ENCODE data around the gene LAYN. TPM values are rescaled to one million over a fixed set of nuclear protein-coding genes. Genes with fewer than 3 reads are reported as not detected.

Gene LAYN
- total RNA-seq, 1 experiment from 2014 or later, result 0.79 TPM

- no peak overlapping the region for H3K4me3 Mint-ChIP-seq (ENCODE audit: unreplicated experiment)
- CTCF ChIA-PET, result no interaction called here
- H3K36me3 Mint-ChIP-seq (ENCODE audit: insufficient read depth, unreplicated experiment), result no peaks in the 10 kb centered on the region
- H3K27ac Mint-ChIP-seq (ENCODE audit: unreplicated experiment), result no peak overlapping the region
- intact Hi-C loops (cut with micrococcal nuclease; ENCODE audit: unreplicated experiment), result no loop called here
- no peak for TF ChIP-seq CTCF (IDR thresholded peaks at IDR 0.05; ENCODE audit: insufficient read depth in 1 of 2, low read depth in 1 of 2, low read length in 1 of 2, severe bottlenecking in 1 of 2, unreplicated experiment in 1 of 2)
- H3K4me1 Mint-ChIP-seq (ENCODE audit: low read depth, unreplicated experiment), result peaks cover 7% of the 10 kb centered on the region
- BruUV-seq (replicated peaks), result no TSS peak
- no peaks in the 10 kb centered on the region for H3K27me3 Mint-ChIP-seq (ENCODE audit: insufficient read depth, unreplicated experiment)
- Histone ChIP-seq H3K27me3 (replicated peaks; ENCODE audit: control insufficient read depth, insufficient read depth, low read length) (no peaks in the 10 kb centered on the region), H3K4me1 (0 out of 2 replicates have a peak, but pooled peaks cover 10% of the 10 kb centered on the region), H3K36me3 (ENCODE audit: control insufficient read depth, insufficient read depth, low read length) (no peaks in the 10 kb centered on the region), H3K4me3 (ENCODE audit: low read depth, low read length) (no peak overlapping the region), H3K9me3 (no peaks in the 10 kb centered on the region)
- no peaks in the 10 kb centered on the region for H3K9me3 Mint-ChIP-seq (ENCODE audit: unreplicated experiment)
- POLR2A ChIA-PET, result no interaction called here
- no peak for DNase-seq
Observed at GRCh38 chr11:111542606-111543275, 2.2 kb downstream of the LAYN start.

GRCh38 chr11:111548525-111548924 lies 8.0 kb downstream of the LAYN start:
- Mint-ChIP-seq H3K4me3 (ENCODE audit: unreplicated experiment) (no peak overlapping the region), H3K9me3 (ENCODE audit: unreplicated experiment) (no peaks in the 10 kb centered on the region), H3K36me3 (ENCODE audit: insufficient read depth, unreplicated experiment) (no peaks in the 10 kb centered on the region), H3K4me1 (ENCODE audit: low read depth, unreplicated experiment) (no peaks in the 10 kb centered on the region), H3K27ac (ENCODE audit: unreplicated experiment) (no peak overlapping the region), H3K27me3 (ENCODE audit: insufficient read depth, unreplicated experiment) (no peaks in the 10 kb centered on the region)
- TF ChIP-seq CTCF (IDR thresholded peaks at IDR 0.05; ENCODE audit: insufficient read depth in 1 of 2, low read depth in 1 of 2, low read length in 1 of 2, severe bottlenecking in 1 of 2, unreplicated experiment in 1 of 2), result no peak
- Histone ChIP-seq H3K4me3 (ENCODE audit: low read depth, low read length) (no peak overlapping the region), H3K4me1 (0 out of 2 replicates have a peak, but pooled peaks cover 5% of the 10 kb centered on the region), H3K27me3 (replicated peaks; ENCODE audit: control insufficient read depth, insufficient read depth, low read length) (no peaks in the 10 kb centered on the region), H3K36me3 (ENCODE audit: control insufficient read depth, insufficient read depth, low read length) (no peaks in the 10 kb centered on the region), H3K9me3 (no peaks in the 10 kb centered on the region)
- ChIA-PET CTCF (no interaction called here), POLR2A (no interaction called here)
- BruUV-seq (replicated peaks), result no TSS peak
- no peak for DNase-seq
- intact Hi-C loops (cut with micrococcal nuclease; ENCODE audit: unreplicated experiment), result no loop called here

DNA sequence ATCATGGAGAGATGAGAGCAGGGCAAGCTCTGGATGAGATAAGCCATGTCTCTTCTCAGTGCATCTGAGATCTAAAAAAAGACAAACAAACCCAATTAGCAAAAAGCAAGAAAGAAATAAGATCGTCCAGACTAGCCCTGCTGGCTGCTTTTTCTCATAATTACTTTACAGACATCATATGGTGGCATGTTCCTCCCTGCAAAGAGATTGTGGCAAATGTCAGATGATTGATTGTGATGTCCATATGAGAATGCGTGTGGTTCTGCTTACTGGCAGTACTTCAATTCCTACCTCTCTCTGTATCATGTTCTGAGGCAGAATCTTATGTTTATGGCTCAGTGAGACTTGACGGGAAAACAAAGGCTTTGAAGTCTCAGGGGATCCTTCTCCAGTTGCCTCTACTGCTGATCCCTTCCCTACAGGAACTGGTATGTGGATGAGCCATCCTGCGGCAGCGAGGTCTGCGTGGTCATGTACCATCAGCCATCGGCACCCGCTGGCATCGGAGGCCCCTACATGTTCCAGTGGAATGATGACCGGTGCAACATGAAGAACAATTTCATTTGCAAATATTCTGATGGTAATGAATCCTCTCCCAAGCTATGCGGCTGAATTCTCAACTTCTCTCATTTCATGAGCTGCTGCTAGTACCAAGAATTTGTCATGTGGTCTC lies 8.8 kb downstream of the LAYN start:
- no peaks in the 10 kb centered on the region for H3K9me3 ChIP-seq
- H3K27me3 ChIP-seq (replicated peaks; ENCODE audit: control insufficient read depth, insufficient read depth, low read length), result no peaks in the 10 kb centered on the region
- Mint-ChIP-seq H3K36me3 (ENCODE audit: insufficient read depth, unreplicated experiment) (no peaks in the 10 kb centered on the region), H3K4me3 (ENCODE audit: unreplicated experiment) (no peak overlapping the region), H3K27ac (ENCODE audit: unreplicated experiment) (no peak overlapping the region), H3K27me3 (ENCODE audit: insufficient read depth, unreplicated experiment) (peaks cover 2% of the 10 kb centered on the region), H3K9me3 (ENCODE audit: unreplicated experiment) (no peaks in the 10 kb centered on the region), H3K4me1 (ENCODE audit: low read depth, unreplicated experiment) (no peaks in the 10 kb centered on the region)
- no peaks in the 10 kb centered on the region for H3K36me3 ChIP-seq (ENCODE audit: control insufficient read depth, insufficient read depth, low read length)
- ChIA-PET POLR2A (no interaction called here), CTCF (no interaction called here)
- BruUV-seq (replicated peaks), result no TSS peak
- 0 out of 2 replicates have a peak, but pooled peaks cover 5% of the 10 kb centered on the region for H3K4me1 ChIP-seq
- intact Hi-C loops (cut with micrococcal nuclease; ENCODE audit: unreplicated experiment), result no loop called here
- no peak for TF ChIP-seq CTCF (IDR thresholded peaks at IDR 0.05; ENCODE audit: insufficient read depth in 1 of 2, low read depth in 1 of 2, low read length in 1 of 2, severe bottlenecking in 1 of 2, unreplicated experiment in 1 of 2)
- H3K4me3 ChIP-seq (ENCODE audit: low read depth, low read length), result no peak overlapping the region
- no peak for DNase-seq

Measured in Caco-2 (cell line).